HepG2 (cell line): Measurements from ENCODE around the gene FUT6. TPM values are rescaled to one million over a fixed set of nuclear protein-coding genes. Genes with fewer than 3 reads are reported as not detected.
A peak's percentile ranks its signal among the peaks of the same experiment; 100 is the strongest.

Experiments
- ATF2 ChIP-seq: sonication (generic); formaldehyde crosslinking; IDR thresholded peaks from 2 replicates; pipeline ENCODE4 v1.4.0; 2020; ENCODE audit warnings: missing genetic modification reagents
- CAMTA2 ChIP-seq: sonication (generic); formaldehyde crosslinking; IDR thresholded peaks from 2 replicates; pipeline ENCODE4 v1.4.0; 2020; ENCODE audit warnings: mild to moderate bottlenecking, missing genetic modification reagents, borderline replicate concordance
- ETS1 ChIP-seq: sonication (generic); formaldehyde crosslinking; IDR thresholded peaks from 2 replicates; pipeline ENCODE4 v1.4.0; 2020; ENCODE audit warnings: missing genetic modification reagents
- FOXO1 ChIP-seq: sonication (generic); formaldehyde crosslinking; IDR thresholded peaks from 2 replicates; pipeline ENCODE4 v1.4.0; 2020; ENCODE audit warnings: missing genetic modification reagents
- HHEX ChIP-seq: IDR thresholded peaks from 2 replicates; pipeline ENCODE4 v1.6.1; 2016; ENCODE audit warnings: control low read depth
- IRX3 ChIP-seq: sonication (generic); formaldehyde crosslinking; IDR thresholded peaks from 2 replicates; pipeline ENCODE4 v1.8.1; 2023; ENCODE audit warnings: mild to moderate bottlenecking, low read depth, missing genetic modification reagents, borderline replicate concordance
- KLF6 ChIP-seq: IDR thresholded peaks from 2 replicates; pipeline ENCODE4 v1.8.0; 2016; ENCODE audit warnings: missing biosample characterization, missing genetic modification reagents
- MXI1 ChIP-seq: IDR thresholded peaks from 3 replicates; pipeline ENCODE4 v1.6.1; 2012; ENCODE audit warnings: low read depth, low read length, inconsistent platforms, borderline replicate concordance
- PAX8 ChIP-seq: sonication (generic); formaldehyde crosslinking; IDR thresholded peaks from 2 replicates; pipeline ENCODE4 v1.8.0; 2022; ENCODE audit warnings: mild to moderate bottlenecking, missing genetic modification reagents, borderline replicate concordance
- RFXAP ChIP-seq: sonication (generic); formaldehyde crosslinking; IDR thresholded peaks from 2 replicates; pipeline ENCODE4 v1.4.0; 2020; ENCODE audit warnings: missing genetic modification reagents, borderline replicate concordance
- TFDP2 ChIP-seq: sonication (generic); formaldehyde crosslinking; IDR thresholded peaks from 2 replicates; pipeline ENCODE4 v1.4.0; 2020; ENCODE audit warnings: missing genetic modification reagents
- ZBTB34 ChIP-seq: sonication (generic); formaldehyde crosslinking; IDR thresholded peaks from 2 replicates; pipeline ENCODE4 v1.8.0; 2022; ENCODE audit warnings: mild to moderate bottlenecking, missing genetic modification reagents
- ZBTB44 ChIP-seq: sonication (generic); formaldehyde crosslinking; IDR thresholded peaks from 2 replicates; pipeline ENCODE4 v1.4.0; 2020; ENCODE audit warnings: missing genetic modification reagents
- ZBTB8A ChIP-seq: sonication (generic); formaldehyde crosslinking; IDR thresholded peaks from 2 replicates; pipeline ENCODE4 v1.4.0; 2020; ENCODE audit warnings: mild to moderate bottlenecking, low read depth, missing genetic modification reagents, borderline replicate concordance
- ZNF225 ChIP-seq: sonication (generic); formaldehyde crosslinking; IDR thresholded peaks from 2 replicates; pipeline ENCODE4 v1.4.0; 2020; ENCODE audit warnings: mild to moderate bottlenecking, missing genetic modification reagents
- ZNF276 ChIP-seq: sonication (generic); formaldehyde crosslinking; IDR thresholded peaks from 2 replicates; pipeline ENCODE4 v1.4.0; 2020; ENCODE audit warnings: mild to moderate bottlenecking, low read depth, missing genetic modification reagents
- polyA plus RNA-seq, 8 experiments: library from polyadenylated mRNA; depleted of rRNA in 3 of 8; stranded (reverse) in 7 of 8; unstranded in 1 of 8; fragments of >200 nt; fragmentation: Illumina TruSeq in 4 of 8; extraction: Trizol in 4 of 8; gene quantifications; 2 replicates each; pipeline versions ENCODE4 v1.2.1 to v1.2.3, GENCODE V29; 2011 to 2016; ENCODE audit warnings: low read depth in 4 of 8, missing spikeins in 1 of 8, mixed read lengths in 1 of 8; ENCODE audit not compliant: insufficient read depth in 1 of 8
- total RNA-seq, 5 experiments: library from RNA; depleted of rRNA; stranded (reverse); fragments of >200 nt; fragmentation: Illumina TruSeq; extraction: Trizol; gene quantifications; 2 replicates each; pipeline ENCODE4 v1.2.3, GENCODE V29; 2016; ENCODE audit warnings: low read depth in 1 of 5

Gene FUT6
- total and polyA plus RNA-seq, 2 of the 13 experiments (the other 11 are each of a cell fraction or from before 2014, with no cell fraction given) = 8.2 to 27.7 TPM

- TF ChIP-seq MXI1 (peak; percentile 75; the same call in 1 of the 3 replicates), ETS1 (no peak), ZNF276 (CRISPR knock-in tag) (no peak), ZBTB44 (CRISPR knock-in tag) (peak; percentile 73; the same call in 1 of the 2 replicates), ZBTB8A (no peak), CAMTA2 (no peak; the same call in 1 of the 2 replicates), KLF6 (CRISPR knock-in tag) (peak; percentile 96), TFDP2 (peak; percentile 86), ZBTB34 (peak; percentile 69; the same call in 1 of the 2 replicates), ZNF225 (CRISPR knock-in tag) (no peak; the same call in 1 of the 2 replicates), ATF2 (peak; percentile 47), FOXO1 (CRISPR knock-in tag) (peak; percentile 7; the same call in 1 of the 2 replicates), HHEX (no peak), PAX8 (CRISPR knock-in tag) (peak; percentile 84; the same call in 1 of the 2 replicates), IRX3 (CRISPR knock-in tag) (peak; percentile 83; the same call in 1 of the 2 replicates), RFXAP (CRISPR knock-in tag) (no peak)
These were observed 11.4 kb downstream of the FUT6 start (continued) for GRCh38 chr19:5827891-5828660.
